ENCODE data around the gene DENND4B.

The DENND4B gene

GRCh38 chr1:153977250-153978240, 31.0 kb upstream of the DENND4B start, which contains the start of gene JTB:
TSS of gene JTB (minus strand) at chr1:153977674. CDS start at chr1:153977252, 422 bp downstream.
- no peak for TF ChIP-seq CTCF (IDR thresholded peaks at IDR 0.05; ENCODE audit: poor library complexity, severe bottlenecking)
- H3K27me3 ChIP-seq (ENCODE audit: insufficient read depth, poor library complexity, severe bottlenecking), result no peaks in the 10 kb centered on the region
- H3K9me3 ChIP-seq (ENCODE audit: severe bottlenecking), result no peaks in the 10 kb centered on the region
- peak; percentile 92 for ATAC-seq (ENCODE audit: low read depth)
- H3K27ac ChIP-seq (ENCODE audit: poor library complexity, severe bottlenecking), result peak within 1 kb of the TSS; percentile 45
- H3K4me1 ChIP-seq (ENCODE audit: insufficient read depth, poor library complexity, severe bottlenecking), result peaks cover 3% of the 10 kb centered on the region
- peaks cover 36% of the 10 kb centered on the region for H3K36me3 ChIP-seq (ENCODE audit: low read depth)
- peak; percentile 86 for DNase-seq (ENCODE audit: low spot score)
- peak within 1 kb of the TSS; percentile 72 for H3K4me3 ChIP-seq (ENCODE audit: severe bottlenecking)

- Histone ChIP-seq H3K27ac (ENCODE audit: poor library complexity, severe bottlenecking) (peak overlapping the region; percentile 45), H3K9me3 (ENCODE audit: severe bottlenecking) (no peaks in the 10 kb centered on the region), H3K4me3 (ENCODE audit: severe bottlenecking) (peak overlapping the region; percentile 72), H3K4me1 (ENCODE audit: insufficient read depth, poor library complexity, severe bottlenecking) (peaks cover 3% of the 10 kb centered on the region), H3K36me3 (ENCODE audit: low read depth) (peaks cover 36% of the 10 kb centered on the region), H3K27me3 (ENCODE audit: insufficient read depth, poor library complexity, severe bottlenecking) (no peaks in the 10 kb centered on the region)
- TF ChIP-seq CTCF (IDR thresholded peaks at IDR 0.05; ENCODE audit: poor library complexity, severe bottlenecking), result no peak
- DNase-seq (ENCODE audit: low spot score) (no peak), ATAC-seq (ENCODE audit: low read depth) (no peak; the same call in 2 of the 3 replicates)
Observed at GRCh38 chr1:153976819-153977249, 30.3 kb upstream of the DENND4B start.

- Histone ChIP-seq H3K9me3 (ENCODE audit: severe bottlenecking) (no peaks in the 10 kb centered on the region), H3K4me1 (ENCODE audit: insufficient read depth, poor library complexity, severe bottlenecking) (peaks cover 3% of the 10 kb centered on the region), H3K36me3 (ENCODE audit: low read depth) (peaks cover 26% of the 10 kb centered on the region), H3K27me3 (ENCODE audit: insufficient read depth, poor library complexity, severe bottlenecking) (no peaks in the 10 kb centered on the region), H3K27ac (ENCODE audit: poor library complexity, severe bottlenecking) (no peak overlapping the region), H3K4me3 (ENCODE audit: severe bottlenecking) (no peak overlapping the region)
- DNase-seq (ENCODE audit: low spot score) (no peak), ATAC-seq (ENCODE audit: low read depth) (no peak)
- TF ChIP-seq CTCF (IDR thresholded peaks at IDR 0.05; ENCODE audit: poor library complexity, severe bottlenecking), result no peak
Observed at GRCh38 chr1:153973525-153973924, 27.0 kb upstream of the DENND4B start.

- no peak for TF ChIP-seq CTCF (IDR thresholded peaks at IDR 0.05; ENCODE audit: poor library complexity, severe bottlenecking)
Observed at GRCh38 chr1:153973071-153973470, 26.6 kb upstream of the DENND4B start.

More at GRCh38 chr1:153973071-153973470, 26.6 kb upstream of the DENND4B start:
- no peaks in the 10 kb centered on the region for H3K4me1 ChIP-seq (ENCODE audit: insufficient read depth, poor library complexity, severe bottlenecking)
- ATAC-seq (ENCODE audit: low read depth) (no peak), DNase-seq (ENCODE audit: low spot score) (no peak)
- H3K27me3 ChIP-seq (ENCODE audit: insufficient read depth, poor library complexity, severe bottlenecking), result no peaks in the 10 kb centered on the region
- H3K4me3 ChIP-seq (ENCODE audit: severe bottlenecking), result no peak overlapping the region
- H3K9me3 ChIP-seq (ENCODE audit: severe bottlenecking), result no peaks in the 10 kb centered on the region
- H3K27ac ChIP-seq (ENCODE audit: poor library complexity, severe bottlenecking), result no peak overlapping the region
- H3K36me3 ChIP-seq (ENCODE audit: low read depth), result peaks cover 26% of the 10 kb centered on the region
